HCT116 (cell line): ENCODE data around the gene TRIM59. TPM values are rescaled to one million over a fixed set of nuclear protein-coding genes. Genes with fewer than 3 reads are reported as not detected.

ENCODE experiments used
- ATAC-seq: fragments of 200-7000 bp; cut with Tn5 transposase; 2 replicates; pipeline ENCODE4 v1.9.1; 2020; ENCODE audit warnings: mild to moderate bottlenecking, moderate library complexity
- BruUV-seq: library from RNA; stranded (reverse); fragments of 400-500 nt; replicated peaks from 2 replicates; lab custom pipeline; 2021; lab: Mats Ljungman, UMichigan
- CTCF ChIA-PET: fragments of 300-600 bp; sonication (Branson Sonifier 250); formaldehyde crosslinking; loops from one replicate; lab custom pipeline; 2021; ENCODE audit warnings: antibody characterized with exemption; lab: Charles Lee
- POLR2A ChIA-PET: fragments of 300-600, 350-600 bp; sonication (Branson Sonifier 250); formaldehyde crosslinking; loops from one replicate; lab custom pipeline; 2021; ENCODE audit warnings: antibody characterized with exemption; lab: Charles Lee
- RAD21 ChIA-PET, 2 experiments: fragments of 300-600 bp; sonication (Branson Sonifier 250); formaldehyde crosslinking; loops; one replicate each; lab custom pipeline; 2023; ENCODE audit warnings: low total read pairs in 2 of 2; ENCODE audit not compliant: uncharacterized antibody in 2 of 2, unreplicated experiment in 2 of 2, low non-redundant PET in 1 of 2; lab: Charles Lee
- DNase-seq: peaks from one replicate; pipeline ENCODE4 v3.0.0-alpha.2; 2010; ENCODE audit warnings: low read depth, low spot score
- H2AFZ ChIP-seq: fragments of 200-600 bp; shearing (Covaris generic), sonication (generic); 2 replicates; pipeline ENCODE4 v1.6.1; 2017; ENCODE audit warnings: low read depth, mixed run types, mixed read lengths, antibody characterized with exemption, low read length; ENCODE audit not compliant: poor library complexity, severe bottlenecking
- H3K27ac ChIP-seq: 2 replicates; pipeline ENCODE4 v1.5.1; 2012; ENCODE audit warnings: low read depth, low read length
- H3K27me3 ChIP-seq: fragments of 200-600 bp; sonication (generic); 2 replicates; pipeline ENCODE4 v1.6.1; 2016; ENCODE audit warnings: mixed run types, low read length, mixed read lengths; ENCODE audit not compliant: insufficient read depth
- H3K36me3 ChIP-seq, 2 experiments: fragments of 200-500 bp in 1 of 2; fragments of 200-600 bp in 1 of 2; sonication (Bioruptor generic) in 1 of 2; sonication (generic) in 1 of 2; 2 replicates each; pipeline versions ENCODE4 v1.5.1 to v1.6.1; 2014 to 2016; ENCODE audit warnings: low read length in 2 of 2, inconsistent platforms in 1 of 2, mixed read lengths in 1 of 2, mixed run types in 1 of 2; ENCODE audit not compliant: insufficient read depth in 2 of 2, control insufficient read depth in 1 of 2
- H3K4me1 ChIP-seq, 2 experiments: fragments of 200-600 bp in 1 of 2; sonication (generic) in 1 of 2; 2 replicates each; pipeline versions ENCODE4 v1.5.1 to v1.6.1; 2012 to 2017; ENCODE audit warnings: low read length in 2 of 2, inconsistent platforms in 1 of 2, mild to moderate bottlenecking in 1 of 2, mixed read lengths in 1 of 2, mixed run types in 1 of 2, moderate library complexity in 1 of 2; ENCODE audit not compliant: insufficient read depth in 2 of 2, control insufficient read depth in 1 of 2
- H3K4me2 ChIP-seq: fragments of 200-600 bp; sonication (generic); 2 replicates; pipeline ENCODE4 v1.6.1; 2017; ENCODE audit warnings: mixed run types, low read length, mixed read lengths
- H3K4me3 ChIP-seq, 2 experiments: fragments of 200-600 bp in 1 of 2; sonication (generic) in 1 of 2; replicated peaks in 1 of 2; 2 replicates each; pipeline ENCODE4 v1.5.1; 2011 to 2016; ENCODE audit warnings: low read length in 2 of 2, control low read depth in 1 of 2, low read depth in 1 of 2, mild to moderate bottlenecking in 1 of 2, mixed read lengths in 1 of 2, mixed run types in 1 of 2
- H3K79me2 ChIP-seq: fragments of 200-600 bp; sonication (generic); 2 replicates; pipeline ENCODE4 v1.6.1; 2017; ENCODE audit warnings: mild to moderate bottlenecking, mixed run types, low read length, moderate library complexity, mixed read lengths; ENCODE audit not compliant: insufficient read depth
- H3K9ac ChIP-seq: fragments of 200-600 bp; sonication (generic); 2 replicates; pipeline ENCODE4 v1.6.1; 2016; ENCODE audit warnings: low read length, mixed read lengths
- H3K9me2 ChIP-seq: fragments of 200-600 bp; sonication (generic), shearing (Covaris generic); 2 replicates; pipeline ENCODE4 v1.6.1; 2017; ENCODE audit warnings: mixed run types, mild to moderate bottlenecking, moderate library complexity; ENCODE audit not compliant: insufficient read depth
- H3K9me3 ChIP-seq, 2 experiments: fragments of 200-500 bp in 1 of 2; fragments of 200-600 bp in 1 of 2; sonication (Bioruptor generic) in 1 of 2; sonication (generic) in 1 of 2; 2 replicates each; pipeline ENCODE4 v1.6.1; 2014 to 2017; ENCODE audit warnings: low read length in 2 of 2, mixed read lengths in 2 of 2, inconsistent platforms in 1 of 2, low read depth in 1 of 2, mild to moderate bottlenecking in 1 of 2, mixed run types in 1 of 2, moderate library complexity in 1 of 2; ENCODE audit not compliant: control insufficient read depth in 1 of 2, insufficient read depth in 1 of 2
- H4K20me1 ChIP-seq: fragments of 200-600 bp; sonication (generic), shearing (Covaris generic); 2 replicates; pipeline ENCODE4 v1.6.1; 2017; ENCODE audit warnings: mixed run types, mild to moderate bottlenecking, moderate library complexity; ENCODE audit not compliant: insufficient read depth
- CTCF ChIP-seq, 3 experiments: fragments of 200-600 bp in 1 of 3; sonication (generic) in 1 of 3; IDR thresholded peaks in 2 of 3; conservative IDR thresholded peaks in 1 of 3; 2 replicates each; pipeline ENCODE4 v1.5.1; 2012 to 2017; ENCODE audit warnings: low read depth in 2 of 3, low read length in 2 of 3, antibody characterized with exemption in 1 of 3, borderline replicate concordance in 1 of 3, control low read depth in 1 of 3, mild to moderate bottlenecking in 1 of 3, mixed read lengths in 1 of 3, mixed run types in 1 of 3, moderate library complexity in 1 of 3; ENCODE audit not compliant: insufficient read depth in 1 of 3
- EZH2 ChIP-seq: fragments of 200-600 bp; sonication (generic); IDR thresholded peaks from 2 replicates; pipeline ENCODE4 v1.6.1; 2017; ENCODE audit warnings: antibody characterized with exemption, mixed run types
- FOSL1 ChIP-seq: IDR thresholded peaks from 2 replicates; pipeline ENCODE4 v1.6.1; 2012; ENCODE audit warnings: low read depth
- POLR2A ChIP-seq: IDR thresholded peaks from 2 replicates; pipeline ENCODE4 v1.7.0; 2011; ENCODE audit warnings: borderline replicate concordance; ENCODE audit not compliant: insufficient read depth, insufficient read length; ENCODE audit errors: extremely low read depth
- RAD21 ChIP-seq: IDR thresholded peaks from 2 replicates; pipeline ENCODE4 v1.6.1; 2012; ENCODE audit warnings: low read depth, mild to moderate bottlenecking
- SP1 ChIP-seq: IDR thresholded peaks from 2 replicates; pipeline ENCODE4 v1.6.1; 2012; ENCODE audit warnings: low read depth
- YY1 ChIP-seq: IDR thresholded peaks from 2 replicates; pipeline ENCODE4 v1.6.1; 2011; ENCODE audit warnings: low read length, low read depth, moderate library complexity, mild to moderate bottlenecking; ENCODE audit not compliant: insufficient replicate concordance; ENCODE audit errors: extremely low read depth
- ZFX ChIP-seq: fragments of 450-650 bp; IDR thresholded peaks from 2 replicates; pipeline ENCODE4 v1.6.1; 2017
- ZNF274 ChIP-seq: fragments of 200-500 bp; sonication (Bioruptor generic); IDR thresholded peaks from 2 replicates; pipeline ENCODE4 v1.6.1; 2014; ENCODE audit warnings: mild to moderate bottlenecking, low read depth, low read length, inconsistent platforms
- intact Hi-C: fragments of 100-400 bp; cut with micrococcal nuclease; formaldehyde crosslinking; loops from 2 replicates; pipeline ENCODE4 v1.10.0; 2022
- total RNA-seq: library from RNA; stranded (reverse); gene quantifications from one replicate; pipeline ENCODE4 v1.2.1, GENCODE V29; 2021; ENCODE audit not compliant: unreplicated experiment
- TF ChIP-seq, protein P1 (sequence below): IDR thresholded peaks from 2 replicates; pipeline ENCODE4 v1.6.1; 2012; ENCODE audit warnings: low read depth

Gene TRIM59
- total RNA-seq, 1 experiment from 2014 or later, result 41.6 TPM

DNA sequence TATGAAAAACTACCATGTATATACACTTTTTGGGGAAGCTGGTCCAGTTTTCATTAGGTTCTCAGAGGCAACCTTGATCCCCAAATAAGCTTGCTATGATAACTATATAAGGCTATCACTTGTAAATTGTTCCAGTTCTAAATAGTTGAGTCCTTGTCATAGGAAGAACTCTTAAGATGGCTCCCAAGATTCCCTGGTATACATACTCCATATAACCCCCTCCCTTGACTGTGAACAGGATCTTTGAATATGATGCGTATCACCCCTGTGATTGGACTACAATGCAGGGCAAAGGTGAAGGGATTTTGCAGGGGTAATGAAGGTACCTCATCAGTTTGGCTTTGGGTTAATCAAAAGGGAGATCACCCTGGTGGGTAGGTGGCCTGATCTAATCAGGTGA, 48.6 kb upstream of the TRIM59 start:
- Histone ChIP-seq H4K20me1 (no peaks in the 10 kb centered on the region), H3K4me2 (no peak overlapping the region), H3K9me2 (no peaks in the 10 kb centered on the region), H3K4me3 (no peak overlapping the region), H3K79me2 (no peaks in the 10 kb centered on the region), H3K9ac (no peak overlapping the region), H3K4me1 (no peaks in the 10 kb centered on the region)
- CTCF ChIA-PET, result no interaction called here
- intact Hi-C loops, result no loop called here
- no peak for ATAC-seq
- TF ChIP-seq FOSL1 (no peak), SP1 (no peak), CTCF (IDR thresholded peaks at IDR 0.05 in 2 of 3, conservative IDR thresholded peaks at IDR 0.05 in 1 of 3; ENCODE audit: borderline replicate concordance in 1 of 3, insufficient read depth in 1 of 3, low read depth in 2 of 3, low read length in 2 of 3) (no peak), POLR2A (no peak), ZFX (no peak), EZH2 (no peak), YY1 (no peak), RAD21 (no peak), ZNF274 (no peak)
- TF ChIP-seq, protein P1, sequence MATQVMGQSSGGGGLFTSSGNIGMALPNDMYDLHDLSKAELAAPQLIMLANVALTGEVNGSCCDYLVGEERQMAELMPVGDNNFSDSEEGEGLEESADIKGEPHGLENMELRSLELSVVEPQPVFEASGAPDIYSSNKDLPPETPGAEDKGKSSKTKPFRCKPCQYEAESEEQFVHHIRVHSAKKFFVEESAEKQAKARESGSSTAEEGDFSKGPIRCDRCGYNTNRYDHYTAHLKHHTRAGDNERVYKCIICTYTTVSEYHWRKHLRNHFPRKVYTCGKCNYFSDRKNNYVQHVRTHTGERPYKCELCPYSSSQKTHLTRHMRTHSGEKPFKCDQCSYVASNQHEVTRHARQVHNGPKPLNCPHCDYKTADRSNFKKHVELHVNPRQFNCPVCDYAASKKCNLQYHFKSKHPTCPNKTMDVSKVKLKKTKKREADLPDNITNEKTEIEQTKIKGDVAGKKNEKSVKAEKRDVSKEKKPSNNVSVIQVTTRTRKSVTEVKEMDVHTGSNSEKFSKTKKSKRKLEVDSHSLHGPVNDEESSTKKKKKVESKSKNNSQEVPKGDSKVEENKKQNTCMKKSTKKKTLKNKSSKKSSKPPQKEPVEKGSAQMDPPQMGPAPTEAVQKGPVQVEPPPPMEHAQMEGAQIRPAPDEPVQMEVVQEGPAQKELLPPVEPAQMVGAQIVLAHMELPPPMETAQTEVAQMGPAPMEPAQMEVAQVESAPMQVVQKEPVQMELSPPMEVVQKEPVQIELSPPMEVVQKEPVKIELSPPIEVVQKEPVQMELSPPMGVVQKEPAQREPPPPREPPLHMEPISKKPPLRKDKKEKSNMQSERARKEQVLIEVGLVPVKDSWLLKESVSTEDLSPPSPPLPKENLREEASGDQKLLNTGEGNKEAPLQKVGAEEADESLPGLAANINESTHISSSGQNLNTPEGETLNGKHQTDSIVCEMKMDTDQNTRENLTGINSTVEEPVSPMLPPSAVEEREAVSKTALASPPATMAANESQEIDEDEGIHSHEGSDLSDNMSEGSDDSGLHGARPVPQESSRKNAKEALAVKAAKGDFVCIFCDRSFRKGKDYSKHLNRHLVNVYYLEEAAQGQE, result no peak
- TF ChIP-seq, all 23 proteins: peak for 0
- no peak overlapping the region for H2AFZ ChIP-seq
- no peaks in the 10 kb centered on the region for H3K27me3 ChIP-seq
- DNase-seq, result no peak
- ChIA-PET RAD21 (no interaction called here), POLR2A (no interaction called here)
- peaks cover 5 to 7% of the 10 kb centered on the region in 2 experiments for H3K36me3 ChIP-seq
- no peak overlapping the region for H3K27ac ChIP-seq
- no TSS peak for BruUV-seq
- no peaks in the 10 kb centered on the region for H3K9me3 ChIP-seq
